Osteocyte (in vitro differentiated cells): ENCODE results near the gene SDR39U1. TPM values are rescaled to one million over a fixed set of nuclear protein-coding genes. Genes with fewer than 3 reads are reported as not detected.

Experiments
- DNase-seq: peaks from one replicate; pipeline ENCODE4 v3.0.0; 2021; ENCODE audit warnings: mixed read lengths; ENCODE audit not compliant: unreplicated experiment; ENCODE audit errors: extremely low spot score
- H3K27ac Mint-ChIP-seq: one replicate; pipeline ENCODE4 v1.8.0; 2021; ENCODE audit warnings: mild to moderate bottlenecking, mixed read lengths; ENCODE audit not compliant: unreplicated experiment
- H3K27me3 Mint-ChIP-seq: one replicate; pipeline ENCODE4 v1.8.0; 2021; ENCODE audit warnings: mixed read lengths; ENCODE audit not compliant: unreplicated experiment
- H3K36me3 Mint-ChIP-seq: one replicate; pipeline ENCODE4 v1.8.0; 2021; ENCODE audit warnings: mixed read lengths; ENCODE audit not compliant: unreplicated experiment
- H3K4me1 Mint-ChIP-seq: one replicate; pipeline ENCODE4 v1.8.0; 2021; ENCODE audit warnings: mixed read lengths; ENCODE audit not compliant: unreplicated experiment
- H3K4me3 Mint-ChIP-seq: one replicate; pipeline ENCODE4 v1.8.0; 2021; ENCODE audit warnings: mild to moderate bottlenecking, moderate library complexity, mixed read lengths; ENCODE audit not compliant: unreplicated experiment
- H3K9me3 Mint-ChIP-seq: one replicate; pipeline ENCODE4 v1.8.0; 2021; ENCODE audit warnings: mixed read lengths; ENCODE audit not compliant: unreplicated experiment
- CTCF ChIP-seq: fragments of 200-600 bp; sonication (generic); IDR thresholded peaks from 2 replicates; pipeline ENCODE4 v1.5.0; 2021; ENCODE audit warnings: antibody characterized with exemption, mild to moderate bottlenecking, moderate library complexity
- total RNA-seq: library from RNA; stranded (reverse); gene quantifications from 2 replicates; pipeline ENCODE4 v1.2.1, GENCODE V29; 2021

The SDR39U1 gene
- total RNA-seq, 1 donor from 2014 or later: 53.9 TPM

DNA sequence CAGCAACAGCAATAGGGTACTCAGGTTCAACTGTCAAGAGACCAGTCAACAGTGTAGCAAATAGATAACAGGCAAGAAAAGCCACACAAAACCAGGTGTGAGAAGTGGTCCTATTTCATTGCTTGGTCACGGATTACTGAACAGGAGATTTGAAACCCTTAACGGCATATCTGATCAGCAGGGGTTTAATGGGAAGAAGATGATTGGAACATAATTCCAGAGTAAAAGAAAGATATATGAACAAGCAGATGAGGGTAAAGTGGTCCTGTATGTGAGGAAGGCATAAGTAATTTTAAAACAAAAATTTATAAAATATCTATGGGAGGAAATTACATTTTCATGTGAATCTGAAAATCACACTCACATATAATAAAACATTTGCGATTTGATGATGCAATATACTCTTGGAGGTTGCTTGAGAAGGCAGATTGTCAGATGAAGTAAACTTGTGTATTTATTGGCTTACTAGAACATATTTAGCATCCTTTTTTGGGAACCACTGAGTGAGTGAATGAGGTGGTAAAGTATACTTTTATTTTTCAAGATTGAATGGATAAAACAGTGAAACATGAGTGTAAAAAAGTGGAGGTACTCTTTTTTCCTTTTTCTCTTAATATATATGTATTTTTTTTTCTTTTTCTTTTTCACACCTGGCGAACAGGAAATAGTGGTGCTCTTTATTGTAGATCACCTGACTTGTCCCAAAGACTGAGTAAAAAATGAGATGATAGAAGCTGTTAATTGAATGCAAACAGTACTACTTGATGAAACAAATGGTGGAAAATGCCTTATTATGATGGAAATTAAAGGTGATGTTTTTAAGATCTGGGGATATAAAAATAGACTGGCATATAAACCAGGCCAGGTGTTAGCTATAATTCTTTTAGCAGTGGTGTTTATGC, 21.6 kb upstream of the SDR39U1 start:
- Mint-ChIP-seq H3K27me3 (peaks cover 2% of the 10 kb centered on the region), H3K9me3 (peaks cover 3% of the 10 kb centered on the region), H3K4me3 (no peak overlapping the region), H3K4me1 (no peaks in the 10 kb centered on the region), H3K36me3 (peaks cover 10% of the 10 kb centered on the region), H3K27ac (no peak overlapping the region)
- no peak for TF ChIP-seq CTCF
- DNase-seq: no peak

- DNase-seq: no peak
- H3K4me1 Mint-ChIP-seq: no peaks in the 10 kb centered on the region
- no peak overlapping the region for H3K27ac Mint-ChIP-seq
- no peaks in the 10 kb centered on the region for H3K27me3 Mint-ChIP-seq
- no peak for TF ChIP-seq CTCF
- peaks cover 10% of the 10 kb centered on the region for H3K36me3 Mint-ChIP-seq
- H3K9me3 Mint-ChIP-seq: peaks cover 3% of the 10 kb centered on the region
- no peak overlapping the region for H3K4me3 Mint-ChIP-seq
Observed at GRCh38 chr14:24463017-24463883, 20.7 kb upstream of the SDR39U1 start.

- H3K9me3 Mint-ChIP-seq: peaks cover 3% of the 10 kb centered on the region
- H3K4me3 Mint-ChIP-seq: no peak overlapping the region
- no peak overlapping the region for H3K27ac Mint-ChIP-seq
- H3K36me3 Mint-ChIP-seq: peaks cover 16% of the 10 kb centered on the region
- TF ChIP-seq CTCF: no peak
- H3K27me3 Mint-ChIP-seq: no peaks in the 10 kb centered on the region
- no peaks in the 10 kb centered on the region for H3K4me1 Mint-ChIP-seq
- DNase-seq: no peak
Observed at GRCh38 chr14:24461336-24461735, 18.8 kb upstream of the SDR39U1 start.

- H3K4me1 Mint-ChIP-seq: no peaks in the 10 kb centered on the region
- no peak for TF ChIP-seq CTCF
- DNase-seq: no peak
- H3K4me3 Mint-ChIP-seq: no peak overlapping the region
- peaks cover 14% of the 10 kb centered on the region for H3K36me3 Mint-ChIP-seq
- H3K27me3 Mint-ChIP-seq: no peaks in the 10 kb centered on the region
- H3K9me3 Mint-ChIP-seq: peaks cover 3% of the 10 kb centered on the region
- no peak overlapping the region for H3K27ac Mint-ChIP-seq
Observed at GRCh38 chr14:24459331-24459730, 16.8 kb upstream of the SDR39U1 start.

- peaks cover 9% of the 10 kb centered on the region for H3K9me3 Mint-ChIP-seq
- no peaks in the 10 kb centered on the region for H3K4me1 Mint-ChIP-seq
- no peak for DNase-seq
- H3K27me3 Mint-ChIP-seq: no peaks in the 10 kb centered on the region
- no peak for TF ChIP-seq CTCF
- H3K27ac Mint-ChIP-seq: no peak overlapping the region
- H3K36me3 Mint-ChIP-seq: peaks cover 20% of the 10 kb centered on the region
- H3K4me3 Mint-ChIP-seq: no peak overlapping the region
Observed at GRCh38 chr14:24458736-24459135, 16.2 kb upstream of the SDR39U1 start.
